Uterus (tissue), 4 donors: ENCODE measurements around the gene GPBP1L1. TPM values are rescaled to one million over a fixed set of nuclear protein-coding genes. Genes with fewer than 3 reads are reported as not detected.
"Not testable (repeated sequence)": the region's sequence is repeated elsewhere in the genome, so short reads cannot be mapped to it uniquely, and the experiment has no call there.

Source experiments
- DNase-seq, 2 donors: peaks; one replicate each; pipeline ENCODE4 v3.0.0-alpha.2; 2019 to 2020
- H3K27ac ChIP-seq, 2 donors: fragments of 200-600 bp; sonication (generic); 1 replicate in 1 of 2; 2 replicates in 1 of 2; pipeline ENCODE4 v1.5.1; 2016 to 2018
- H3K27me3 ChIP-seq, 2 donors: fragments of 200-600 bp; sonication (generic); one replicate each; pipeline ENCODE4 v1.5.1; 2018 to 2019; ENCODE audit warnings: control low read depth in 1 of 2
- H3K36me3 ChIP-seq, 2 donors: fragments of 200-600 bp; sonication (generic); one replicate each; pipeline ENCODE4 v1.5.1; 2019; ENCODE audit warnings: control low read depth in 1 of 2
- H3K4me1 ChIP-seq, 2 donors: fragments of 200-600 bp; sonication (generic); one replicate each; pipeline ENCODE4 v1.5.1; 2018 to 2019; ENCODE audit warnings: control low read depth in 1 of 2
- H3K4me3 ChIP-seq, 2 donors: fragments of 200-600 bp; sonication (generic); 1 replicate in 1 of 2; 2 replicates in 1 of 2; pipeline ENCODE4 v1.5.1; 2018 to 2019; ENCODE audit warnings: mild to moderate bottlenecking in 1 of 2
- H3K9me3 ChIP-seq, 2 donors: fragments of 200-600 bp; sonication (generic); one replicate each; pipeline ENCODE4 v1.5.1; 2019; ENCODE audit warnings: control low read depth in 1 of 2
- POLR2A ChIP-seq, 2 donors: fragments of 450-650 bp; IDR thresholded peaks; one replicate each; pipeline ENCODE4 v1.6.1; 2016; ENCODE audit warnings: antibody characterized with exemption in 2 of 2, mild to moderate bottlenecking in 1 of 2, moderate library complexity in 1 of 2
- intact Hi-C: fragments of 100-400 bp; cut with DNase I; formaldehyde crosslinking; loops from one replicate; pipeline ENCODE4 v1.15.1; 2023; ENCODE audit warnings: low total_unique reads
- total RNA-seq, 4 donors: library from RNA; depleted of rRNA in 3 of 4; stranded (reverse); fragments of >200 nt in 3 of 4; gene quantifications; one replicate each; pipeline versions ENCODE4 v1.1.0 to v1.2.4, GENCODE V29; 2014 to 2023
- TF ChIP-seq, protein P1 (sequence below), 4 experiments: fragments of 200-600 bp in 2 of 4; fragments of 450-650 bp in 2 of 4; sonication (generic) in 2 of 4; IDR thresholded peaks; one replicate each; pipeline ENCODE4 v1.5.1; 2016 to 2019; ENCODE audit warnings: antibody characterized with exemption in 4 of 4, mild to moderate bottlenecking in 2 of 4, moderate library complexity in 1 of 4
- donor health status: DM: yes; HTN: yes; CAD: no.

GPBP1L1 gene
- total RNA-seq, 4 donors from 2014 or later = 61.2 to 136 (median 109) TPM

DNA sequence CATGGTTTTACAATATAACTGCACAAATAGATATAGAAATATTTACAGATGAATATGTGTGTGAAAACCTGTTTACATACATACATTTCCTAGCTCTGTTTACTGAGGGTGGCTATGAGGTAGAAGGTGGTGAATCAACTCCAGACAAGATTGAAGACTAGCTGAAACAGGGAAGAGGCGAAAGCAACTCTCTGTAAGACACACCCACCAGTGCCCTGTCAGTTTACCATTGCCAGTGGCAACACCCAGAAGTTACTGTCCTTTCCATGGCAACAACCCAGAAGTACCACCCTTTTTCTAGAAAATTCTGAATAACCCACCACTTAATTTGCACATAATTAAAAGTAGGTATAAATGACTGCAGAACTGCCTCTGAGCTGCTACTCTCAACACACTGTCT is 18.3 kb upstream of the GPBP1L1 start:
- Histone ChIP-seq H3K27ac (no peak overlapping the region), H3K9me3 (no peaks in the 10 kb centered on the region), H3K27me3 (no peaks in the 10 kb centered on the region), H3K4me3 (no peak overlapping the region), H3K4me1 (no peaks in the 10 kb centered on the region), H3K36me3 (no peaks in the 10 kb centered on the region)
- TF ChIP-seq, protein P1, sequence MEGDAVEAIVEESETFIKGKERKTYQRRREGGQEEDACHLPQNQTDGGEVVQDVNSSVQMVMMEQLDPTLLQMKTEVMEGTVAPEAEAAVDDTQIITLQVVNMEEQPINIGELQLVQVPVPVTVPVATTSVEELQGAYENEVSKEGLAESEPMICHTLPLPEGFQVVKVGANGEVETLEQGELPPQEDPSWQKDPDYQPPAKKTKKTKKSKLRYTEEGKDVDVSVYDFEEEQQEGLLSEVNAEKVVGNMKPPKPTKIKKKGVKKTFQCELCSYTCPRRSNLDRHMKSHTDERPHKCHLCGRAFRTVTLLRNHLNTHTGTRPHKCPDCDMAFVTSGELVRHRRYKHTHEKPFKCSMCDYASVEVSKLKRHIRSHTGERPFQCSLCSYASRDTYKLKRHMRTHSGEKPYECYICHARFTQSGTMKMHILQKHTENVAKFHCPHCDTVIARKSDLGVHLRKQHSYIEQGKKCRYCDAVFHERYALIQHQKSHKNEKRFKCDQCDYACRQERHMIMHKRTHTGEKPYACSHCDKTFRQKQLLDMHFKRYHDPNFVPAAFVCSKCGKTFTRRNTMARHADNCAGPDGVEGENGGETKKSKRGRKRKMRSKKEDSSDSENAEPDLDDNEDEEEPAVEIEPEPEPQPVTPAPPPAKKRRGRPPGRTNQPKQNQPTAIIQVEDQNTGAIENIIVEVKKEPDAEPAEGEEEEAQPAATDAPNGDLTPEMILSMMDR (IDR thresholded peaks at IDR 0.05) = no peak
- TF ChIP-seq POLR2A (IDR thresholded peaks at IDR 0.05) = no peak
- no peak for DNase-seq
- intact Hi-C loops = no loop called here

DNA sequence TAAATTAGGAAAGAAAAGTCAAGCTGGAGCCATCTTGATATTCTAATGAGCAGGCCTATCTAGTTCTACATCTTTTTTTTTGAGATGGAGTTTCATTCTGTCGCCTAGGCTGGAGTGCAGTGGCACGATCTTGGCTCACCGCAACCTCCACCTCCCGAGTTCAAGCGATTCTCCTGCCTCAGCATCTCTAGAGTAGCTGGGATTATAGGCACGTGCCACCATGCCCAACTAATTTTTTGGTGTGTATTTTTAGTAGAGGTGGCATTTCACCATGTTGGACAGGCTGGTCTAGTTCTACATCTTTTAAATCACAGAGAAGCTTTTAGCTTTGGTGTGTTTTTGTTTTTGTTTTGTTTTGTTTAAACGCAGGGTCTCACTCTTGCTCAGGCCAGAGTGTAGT is 8.5 kb upstream of the GPBP1L1 start:
- intact Hi-C loops = no loop called here
- H3K9me3 ChIP-seq = no peaks in the 10 kb centered on the region
- H3K4me1 ChIP-seq = no peaks in the 10 kb centered on the region
- no peak overlapping the region for H3K4me3 ChIP-seq
- no peaks in the 10 kb centered on the region for H3K27me3 ChIP-seq
- no peak overlapping the region for H3K27ac ChIP-seq
- no peak for DNase-seq
- TF ChIP-seq POLR2A (IDR thresholded peaks at IDR 0.05) = no peak
- TF ChIP-seq, protein P1 (IDR thresholded peaks at IDR 0.05) = no peak
- H3K36me3 ChIP-seq = no peaks in the 10 kb centered on the region

DNA sequence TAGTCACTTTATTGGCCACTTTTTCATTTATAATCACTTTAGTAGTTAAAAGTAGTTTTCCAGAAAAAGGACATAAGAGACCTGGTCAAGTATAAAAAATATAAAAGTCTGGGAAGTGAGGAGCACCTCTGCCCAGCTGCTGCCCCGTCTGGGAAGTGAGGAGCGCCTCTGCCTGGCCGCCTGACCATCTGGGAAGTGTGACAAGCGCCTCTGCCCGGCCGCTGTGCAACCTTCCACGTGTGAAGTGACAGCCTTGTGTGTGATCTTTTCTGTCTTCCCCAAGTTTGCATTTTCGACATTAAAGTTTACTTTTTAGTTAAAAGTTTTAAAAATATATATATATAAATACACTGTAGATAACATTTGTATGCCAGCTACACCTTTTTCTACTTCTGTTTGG is 7.5 kb upstream of the GPBP1L1 start:
- not testable (repeated sequence) for H3K9me3 ChIP-seq

DNA sequence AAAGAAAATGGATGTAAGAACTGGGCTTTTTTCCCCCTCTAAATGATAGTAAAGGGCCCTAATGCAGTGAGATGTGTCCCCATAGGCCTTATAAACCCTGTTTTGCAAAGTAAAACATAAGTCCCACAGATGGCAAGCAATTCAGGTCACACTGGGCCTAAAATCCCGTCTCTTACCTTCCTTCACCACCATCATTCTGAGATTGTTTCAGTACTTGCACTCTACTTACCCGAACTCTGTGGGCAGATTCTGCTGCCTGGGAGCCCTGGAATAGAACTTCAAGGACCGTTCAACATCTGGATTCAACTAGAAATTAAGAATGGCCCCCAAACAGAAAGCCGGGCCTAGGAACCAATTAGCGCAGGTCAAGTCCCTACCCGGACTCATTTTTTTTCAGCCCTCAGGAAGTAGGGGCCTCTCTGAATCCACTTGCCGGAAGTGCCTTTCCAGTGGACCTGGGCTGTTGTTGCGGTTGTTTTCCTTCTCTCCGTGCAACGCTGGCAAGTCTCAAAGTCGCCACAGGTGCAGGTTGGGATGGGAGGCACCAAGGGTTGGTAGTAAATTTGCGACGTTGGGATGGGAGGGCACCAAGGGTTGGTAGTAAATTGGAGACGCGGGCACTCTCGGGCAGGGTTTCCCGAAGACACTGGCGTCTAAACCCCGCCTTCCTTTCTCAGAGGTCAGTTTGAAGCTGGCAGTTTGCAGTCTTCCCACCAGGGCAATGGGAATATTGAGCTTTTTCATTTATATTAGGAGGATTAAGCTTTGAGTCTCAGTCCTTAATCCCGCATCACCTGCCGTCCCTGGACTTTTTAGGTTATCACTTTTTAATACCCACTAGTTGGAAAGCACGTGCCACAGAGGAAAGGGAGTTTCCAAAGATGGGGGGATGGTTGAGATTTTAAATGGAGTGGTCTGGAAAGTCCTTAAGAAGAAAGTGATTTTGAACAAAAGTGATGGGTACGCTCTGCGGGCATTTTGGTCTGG is 1.7 kb upstream of the GPBP1L1 start, which contains the start of gene TMEM69:
Gene TMEM69 (plus strand): TSS at position 428 of the 987 bp plus-strand sequence. CDS start 2,888 bp downstream, outside the sequence.
- peak within 1 kb of the TSS; percentile 77 to 94 for H3K4me3 ChIP-seq
- intact Hi-C loops = no loop called here
- H3K9me3 ChIP-seq = no peaks in the 10 kb centered on the region
- H3K36me3 ChIP-seq = no peaks in the 10 kb centered on the region
- peak within 1 kb of the TSS; percentile 98 to 99 for H3K27ac ChIP-seq
- H3K27me3 ChIP-seq = no peaks in the 10 kb centered on the region
- H3K4me1 ChIP-seq = peaks cover 0 to 5% of the 10 kb centered on the region in 2 donors
- TF ChIP-seq POLR2A (IDR thresholded peaks at IDR 0.05) = peak; percentile 10 to 12
- TF ChIP-seq, protein P1 (IDR thresholded peaks at IDR 0.05) = no peak
- peak; percentile 78 to 79 for DNase-seq

More for the DNA sequence above, 7.5 kb upstream of the GPBP1L1 start:
- H3K4me1 ChIP-seq, H3K36me3 ChIP-seq, H3K27ac ChIP-seq, intact Hi-C loops, DNase-seq, H3K4me3 ChIP-seq, H3K27me3 ChIP-seq: not testable (repeated sequence)

DNA sequence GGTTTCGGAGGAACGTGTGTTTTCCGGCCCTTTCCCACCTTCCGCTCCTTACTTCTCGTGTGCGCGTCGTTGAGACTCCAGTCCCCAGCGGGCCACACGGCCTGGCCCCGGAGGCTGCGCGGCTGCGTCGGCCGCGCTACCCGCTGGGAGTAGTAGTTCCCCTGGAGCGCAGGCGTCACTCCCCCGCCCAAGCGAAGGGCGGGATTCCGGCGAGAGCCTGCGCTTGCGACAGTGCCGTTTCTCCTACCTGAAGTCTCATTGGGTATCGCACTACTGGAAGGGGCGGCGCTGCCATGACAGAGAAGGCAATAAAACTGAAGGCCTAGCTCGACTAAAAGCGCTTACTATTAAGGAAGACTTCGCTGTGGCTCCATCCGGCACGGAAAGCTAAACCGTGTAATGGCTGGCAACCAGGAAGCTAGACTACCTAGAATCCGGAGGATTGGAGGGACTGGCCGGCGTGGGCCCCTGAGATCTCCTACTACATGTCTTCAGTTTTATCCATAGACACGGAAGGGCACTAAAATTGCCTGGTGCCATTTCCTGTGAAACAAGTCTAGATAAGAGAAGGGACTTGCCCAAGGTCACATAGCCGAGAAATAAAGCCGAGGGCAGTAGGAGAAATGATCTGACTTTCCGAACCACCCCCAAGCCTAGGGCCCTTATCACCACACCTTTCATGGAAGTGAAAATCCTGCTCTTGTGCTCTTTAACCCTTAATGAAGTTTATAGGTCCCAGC is 851 bp upstream of the GPBP1L1 start:
- peak; percentile 98 for DNase-seq
- H3K27me3 ChIP-seq = no peaks in the 10 kb centered on the region
- intact Hi-C loops = no loop called here
- peak overlapping the region; percentile 77 to 94 for H3K4me3 ChIP-seq
- no peaks in the 10 kb centered on the region for H3K36me3 ChIP-seq
- peak overlapping the region; percentile 98 to 99 for H3K27ac ChIP-seq
- H3K9me3 ChIP-seq = no peaks in the 10 kb centered on the region
- TF ChIP-seq POLR2A (IDR thresholded peaks at IDR 0.05) = peak; percentile 73 to 92
- TF ChIP-seq, protein P1 (IDR thresholded peaks at IDR 0.05) = peak in 1 of 4 experiments; percentile 1
- peaks cover 0 to 5% of the 10 kb centered on the region in 2 donors for H3K4me1 ChIP-seq
